ENCODE measurements around the gene CDK10.

The CDK10 gene

DNA sequence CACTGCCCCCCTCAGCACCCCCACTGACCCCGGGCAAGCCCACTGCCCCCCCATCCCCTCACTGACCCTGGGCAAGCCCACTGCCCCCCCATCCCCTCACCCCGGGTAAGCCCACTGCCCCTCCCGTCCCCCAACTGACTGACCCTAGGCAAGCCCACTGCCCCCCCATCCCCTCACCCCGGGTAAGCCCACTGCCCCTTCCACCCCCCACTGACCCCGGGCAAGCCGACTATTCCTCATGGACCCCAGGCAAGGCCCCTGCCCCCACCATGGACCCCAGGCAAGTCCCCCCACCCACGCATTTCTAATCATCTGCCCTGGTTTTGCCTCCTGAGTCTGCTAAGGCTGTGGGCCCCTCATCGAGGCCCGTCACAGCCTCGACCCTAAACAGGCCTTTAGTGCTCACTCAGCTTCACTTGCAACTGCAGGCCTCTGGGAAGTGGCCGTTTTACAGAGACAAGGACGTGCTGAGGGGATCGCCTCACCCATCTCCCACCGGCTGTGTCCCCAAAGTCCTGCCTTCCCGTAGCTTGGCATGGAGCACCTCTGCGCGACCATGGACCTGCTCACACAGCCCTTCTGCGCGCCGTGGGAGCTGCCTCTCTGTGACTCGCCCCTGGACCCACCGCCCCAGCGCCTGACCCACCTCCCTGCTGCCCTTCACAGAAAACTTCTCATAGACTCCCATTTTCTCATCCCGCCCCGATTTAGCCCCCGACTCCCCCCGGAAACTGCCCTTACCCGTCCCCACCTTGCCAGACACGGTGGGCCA lies 30.6 kb downstream of the CDK10 start:
- DNase-seq, result no peak

DNA sequence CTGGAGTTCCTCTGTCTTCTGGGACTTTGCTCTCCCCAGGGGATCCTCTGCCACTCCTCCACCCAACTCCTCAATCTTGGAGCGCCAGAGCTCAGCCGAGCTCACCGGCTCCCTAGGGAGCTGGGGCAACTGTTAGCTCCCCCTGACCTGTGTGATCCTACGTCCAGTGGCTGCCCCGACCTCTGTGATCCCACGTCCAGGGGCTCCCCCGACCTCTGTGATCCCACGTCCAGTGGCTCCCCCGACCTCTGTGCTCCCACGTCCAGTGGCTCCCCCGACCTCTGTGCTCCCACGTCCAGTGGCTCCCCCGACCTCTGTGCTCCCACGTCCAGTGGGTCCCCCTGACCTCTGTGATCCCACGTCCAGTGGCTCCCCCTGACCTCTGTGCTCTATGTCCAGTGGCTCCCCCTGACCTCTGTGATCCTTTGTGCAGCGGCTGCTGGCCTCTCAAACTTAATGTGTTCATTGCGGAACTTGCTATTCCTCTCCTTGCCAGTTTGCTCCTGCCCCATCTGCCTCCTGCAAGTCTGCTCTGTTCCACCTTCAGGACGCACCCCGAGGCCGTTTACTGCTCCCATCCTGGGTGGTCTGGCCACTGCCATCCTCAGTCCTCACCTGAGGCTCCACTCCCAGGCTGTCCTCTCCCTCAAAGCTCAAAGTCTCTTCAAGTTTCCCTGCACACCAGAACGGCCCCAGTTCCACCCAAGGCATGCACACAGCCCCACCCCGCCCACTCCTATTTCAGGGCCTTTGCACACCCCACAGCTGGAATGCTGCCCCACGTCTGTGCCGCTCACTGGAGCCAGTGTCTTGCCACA lies 31.4 kb downstream of the CDK10 start:
- DNase-seq, result no peak

DNA sequence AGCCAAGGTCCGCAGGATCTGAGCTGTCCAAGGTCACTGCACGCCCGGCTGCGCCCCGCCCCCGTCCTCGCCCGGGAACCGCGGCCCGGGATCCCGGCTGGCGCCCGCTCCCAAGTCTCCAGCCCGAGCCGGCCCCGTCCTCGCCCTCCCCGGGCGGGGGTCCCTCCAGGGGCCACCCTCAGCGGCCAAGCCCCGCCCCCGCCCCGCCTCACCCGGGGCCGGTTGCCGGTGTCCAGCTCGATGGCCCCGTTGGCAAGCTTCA lies 34.0 kb downstream of the CDK10 start:
- no peak for DNase-seq

DNA sequence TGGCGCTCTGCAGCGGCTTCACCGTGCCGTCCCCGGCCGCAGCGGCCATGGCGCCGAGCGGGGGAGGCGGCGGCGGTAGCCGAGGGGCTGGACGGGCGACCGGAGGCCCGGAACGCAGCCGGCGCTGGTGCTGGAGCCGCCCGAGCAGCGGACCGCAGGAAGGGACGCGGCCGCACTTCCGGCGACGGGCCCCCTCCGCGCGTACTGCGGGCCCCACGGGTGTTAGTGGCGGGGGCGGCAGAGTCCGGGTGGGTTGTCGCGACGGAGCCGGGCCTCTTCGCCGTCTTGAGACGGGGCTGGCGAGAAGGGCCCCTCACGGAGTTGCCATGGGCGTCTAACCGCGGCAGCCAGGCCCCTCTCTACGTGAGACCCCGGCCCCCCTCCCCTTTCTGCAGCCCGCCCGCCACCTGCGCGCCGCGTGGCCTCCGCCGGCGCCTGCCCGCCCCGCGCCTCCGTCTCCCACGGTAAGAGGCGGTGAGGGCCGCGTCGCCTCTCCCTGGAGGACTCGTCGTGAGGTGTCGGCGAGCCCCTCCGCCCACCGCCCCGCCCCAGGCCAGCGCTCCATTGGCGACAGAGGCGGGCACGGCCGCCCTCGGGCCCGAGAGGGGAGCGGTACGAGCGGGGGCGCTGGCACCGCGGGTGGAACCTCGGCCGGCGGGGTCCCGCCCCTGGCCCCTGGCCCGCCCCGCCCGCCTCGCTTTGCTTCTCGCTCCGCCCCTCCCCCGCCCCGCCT lies 34.5 kb downstream of the CDK10 start, which contains the start of the genes VPS9D1 and ZNF276:
Gene VPS9D1, minus strand, starts transcription at position 86 of the 733 bp plus-strand sequence. Its CDS starts 37 bp downstream, at position 49.
Gene ZNF276, plus strand, starts transcription at position 725 of the 733 bp plus-strand sequence. CDS start 104 bp downstream, outside the sequence.
- DNase-seq, result peak; percentile 11

DNA sequence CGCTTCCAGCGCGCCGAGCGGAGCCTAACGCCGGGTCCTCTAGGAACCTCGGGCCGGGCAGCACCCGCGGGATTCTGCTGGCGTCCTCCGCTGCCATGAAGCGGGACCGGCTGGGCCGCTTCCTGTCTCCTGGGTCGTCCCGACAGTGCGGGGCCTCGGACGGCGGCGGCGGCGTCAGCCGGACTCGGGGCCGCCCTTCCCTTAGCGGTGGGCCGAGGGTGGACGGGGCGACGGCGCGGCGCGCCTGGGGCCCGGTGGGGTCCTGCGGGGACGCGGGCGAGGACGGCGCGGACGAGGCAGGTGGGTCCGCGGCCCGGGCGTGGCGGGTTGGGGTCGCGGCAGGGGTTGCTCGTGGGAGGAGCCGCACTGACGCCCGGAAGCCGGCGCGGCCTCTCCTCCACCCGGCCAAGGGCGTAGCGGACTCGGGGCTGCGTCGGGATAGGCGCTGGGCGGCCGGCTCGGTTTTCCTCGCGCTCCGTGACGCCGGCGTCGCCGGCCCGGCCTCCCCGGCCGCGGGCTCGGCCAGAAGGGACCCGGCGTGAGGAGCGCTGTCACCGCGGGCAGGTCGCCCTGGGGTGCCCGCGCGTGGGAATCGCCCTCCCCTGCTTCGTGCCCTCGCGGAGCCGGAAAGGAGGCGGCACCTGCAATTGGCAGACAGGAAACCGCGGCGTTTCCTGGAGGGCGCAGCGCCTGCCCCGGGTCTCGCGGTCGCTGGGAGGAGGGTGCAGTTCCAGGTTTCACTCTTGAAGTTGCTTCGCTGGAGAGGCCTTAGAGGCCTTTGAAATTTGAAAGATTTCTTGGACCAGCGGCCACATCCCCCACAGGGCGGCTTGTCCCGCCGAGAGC lies 35.3 kb downstream of the CDK10 start:
- peak; percentile 70 for DNase-seq

DNA sequence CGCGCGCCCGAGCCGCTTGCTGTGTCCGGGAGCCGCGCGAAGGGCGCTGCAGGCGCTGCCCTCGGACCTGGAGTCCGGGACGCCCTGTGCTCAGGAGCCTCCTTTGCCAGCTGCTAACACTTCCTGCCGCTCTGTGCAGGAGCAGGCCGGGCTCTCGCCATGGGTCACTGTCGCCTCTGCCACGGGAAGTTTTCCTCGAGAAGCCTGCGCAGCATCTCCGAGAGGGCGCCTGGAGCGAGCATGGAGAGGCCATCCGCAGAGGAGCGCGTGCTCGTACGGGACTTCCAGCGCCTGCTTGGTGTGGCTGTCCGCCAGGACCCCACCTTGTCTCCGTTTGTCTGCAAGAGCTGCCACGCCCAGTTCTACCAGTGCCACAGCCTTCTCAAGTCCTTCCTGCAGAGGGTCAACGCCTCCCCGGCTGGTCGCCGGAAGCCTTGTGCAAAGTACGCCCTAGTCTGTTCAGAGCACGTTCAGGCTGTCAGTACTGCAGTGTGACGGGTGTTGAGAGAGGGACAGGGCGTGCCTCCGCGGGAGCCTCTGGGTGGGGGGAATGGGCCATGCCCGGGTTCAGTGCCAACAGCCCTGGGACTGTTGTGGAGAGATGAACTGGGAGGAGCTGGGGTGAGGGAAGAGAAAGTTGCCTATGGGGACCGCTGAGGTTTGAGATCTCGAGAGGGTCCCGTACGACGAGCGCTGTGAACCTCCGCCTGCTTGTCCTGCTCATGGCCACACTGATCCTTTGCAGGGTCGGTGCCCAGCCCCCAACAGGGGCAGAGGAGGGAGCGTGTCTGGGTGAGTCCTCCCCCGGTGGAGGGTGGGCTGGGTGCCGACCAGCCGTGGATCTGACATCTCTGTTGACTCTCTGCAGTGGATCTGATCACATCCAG lies 36.1 kb downstream of the CDK10 start:
- DNase-seq, result peak; percentile 86

DNA sequence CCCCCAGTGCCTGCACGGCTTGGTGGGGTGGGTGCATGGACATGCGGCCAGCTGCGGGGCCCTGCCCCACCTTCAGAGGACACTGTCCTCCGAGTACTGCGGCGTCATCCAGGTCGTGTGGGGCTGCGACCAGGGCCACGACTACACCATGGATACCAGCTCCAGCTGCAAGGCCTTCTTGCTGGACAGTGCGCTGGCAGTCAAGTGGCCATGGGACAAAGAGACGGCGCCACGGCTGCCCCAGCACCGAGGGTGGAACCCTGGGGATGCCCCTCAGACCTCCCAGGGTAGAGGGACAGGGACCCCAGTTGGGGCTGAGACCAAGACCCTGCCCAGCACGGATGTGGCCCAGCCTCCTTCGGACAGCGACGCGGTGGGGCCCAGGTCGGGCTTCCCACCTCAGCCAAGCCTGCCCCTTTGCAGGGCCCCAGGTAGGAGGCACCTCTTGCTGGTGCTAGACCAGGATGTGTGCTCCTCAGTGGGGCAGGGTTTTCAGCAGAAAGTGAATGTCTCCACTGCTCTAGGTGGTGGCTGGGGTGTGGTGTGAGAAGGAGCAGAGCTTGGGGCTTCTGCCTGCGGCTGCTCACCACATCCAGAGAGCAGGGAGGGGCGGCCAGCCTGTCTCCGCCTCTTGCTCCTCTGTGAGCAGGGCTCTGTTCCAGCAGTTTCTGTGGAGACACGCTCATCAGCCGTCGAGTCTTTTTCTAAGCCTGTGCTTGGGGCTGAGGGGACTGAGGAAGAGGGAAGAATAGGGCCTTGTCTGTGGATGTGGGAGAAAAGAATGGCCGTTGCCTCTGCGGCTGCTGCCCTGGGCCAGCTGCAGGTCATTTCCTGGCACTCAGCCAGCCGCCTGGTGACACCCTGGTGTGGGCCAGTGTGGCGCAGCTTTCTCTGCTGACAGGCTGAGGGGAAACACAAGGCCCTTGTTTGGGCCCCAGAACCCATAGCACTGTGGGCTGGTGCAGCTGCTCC lies 37.1 kb downstream of the CDK10 start:
- no peak for DNase-seq

DNA sequence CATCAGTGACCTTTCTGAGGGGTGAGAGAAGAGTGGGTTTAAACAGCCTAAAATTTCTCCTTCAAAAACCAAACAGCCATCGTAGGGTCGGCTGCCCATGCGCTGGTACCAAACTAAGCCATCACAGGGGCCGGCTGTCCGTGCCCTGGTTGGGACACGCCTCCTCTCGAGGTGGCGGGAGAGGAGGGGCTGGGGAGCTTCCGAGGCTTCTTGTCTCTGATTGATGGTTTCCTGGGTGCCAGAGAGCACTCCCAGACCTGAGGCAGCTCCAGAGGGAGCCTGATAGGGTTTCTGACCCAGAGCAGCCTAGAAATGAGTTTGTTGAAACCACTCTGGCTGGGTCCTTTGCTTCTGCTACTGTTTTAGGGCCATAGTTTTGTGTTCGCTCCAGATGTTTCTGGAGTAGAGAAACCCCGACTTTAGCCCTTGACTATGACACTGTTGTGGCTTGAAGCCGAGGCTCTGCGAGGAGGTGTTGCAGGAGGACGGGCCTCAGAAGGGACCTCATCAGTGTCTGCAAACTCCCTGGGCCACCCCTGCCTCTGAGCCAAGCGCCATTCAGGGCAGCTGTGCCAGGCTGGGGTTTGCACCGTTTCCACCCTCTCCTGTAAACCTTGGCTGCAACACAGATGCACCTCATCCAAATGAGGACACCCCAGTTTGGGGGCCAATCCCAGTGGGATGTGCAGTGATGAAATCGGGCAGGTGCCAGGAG lies 41.1 kb downstream of the CDK10 start:
- DNase-seq, result no peak

DNA sequence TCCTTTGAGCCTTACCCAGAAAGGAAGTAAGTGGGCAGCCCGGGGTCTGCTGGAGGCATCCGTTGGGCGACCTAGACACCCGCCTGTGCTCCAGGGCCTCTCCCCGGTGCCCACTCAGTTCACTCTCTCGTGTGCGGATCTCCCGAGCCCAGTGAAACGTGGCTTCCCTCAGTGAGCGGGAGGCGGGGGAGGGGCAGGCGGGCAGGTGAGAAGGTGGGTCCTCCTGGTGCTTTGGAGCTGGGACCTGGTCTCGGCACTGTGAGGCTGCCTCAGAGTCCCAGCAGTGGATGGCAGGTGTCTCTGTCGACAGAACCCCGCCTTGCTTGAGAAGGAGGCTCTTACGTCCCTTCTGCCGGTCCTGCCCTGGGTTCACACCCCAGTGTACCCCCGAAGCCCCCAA lies 42.8 kb downstream of the CDK10 start:
- DNase-seq, result no peak

DNA sequence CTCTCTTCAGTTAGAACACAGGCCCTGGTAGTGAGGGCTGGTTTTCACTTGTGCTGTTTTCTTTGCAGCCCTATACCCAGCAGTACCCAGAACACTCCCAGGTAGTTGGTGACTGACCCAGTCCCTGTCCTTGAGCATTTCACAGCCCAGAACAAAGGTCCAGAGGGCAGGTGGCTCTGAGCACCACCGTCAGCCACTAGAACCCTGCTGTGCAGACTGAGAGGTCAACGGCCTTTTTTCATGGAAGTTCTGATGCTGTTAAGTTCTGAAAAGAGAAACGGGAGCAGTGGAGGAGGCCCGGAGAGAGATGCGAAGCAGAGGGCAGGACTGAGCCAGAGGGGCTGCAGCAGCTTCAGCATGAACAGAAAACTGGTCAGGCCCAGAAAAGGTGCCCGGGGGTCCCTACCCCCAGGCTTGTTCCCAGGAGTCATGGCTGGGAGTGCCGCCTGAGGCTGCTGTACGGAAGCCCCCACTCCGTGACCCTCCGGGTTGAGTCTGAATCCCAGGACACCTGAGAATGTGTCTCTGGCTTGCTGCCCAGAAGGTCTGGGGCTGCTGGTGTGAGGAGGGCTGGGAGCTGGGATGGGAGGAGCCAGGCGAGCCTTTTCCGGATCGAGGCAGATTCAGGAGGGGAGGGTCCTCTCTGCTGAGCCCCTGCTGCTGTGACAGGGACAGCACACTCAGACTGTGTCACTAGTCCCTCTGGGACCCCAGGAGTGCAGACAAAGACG lies 43.5 kb downstream of the CDK10 start:
- DNase-seq, result no peak

DNA sequence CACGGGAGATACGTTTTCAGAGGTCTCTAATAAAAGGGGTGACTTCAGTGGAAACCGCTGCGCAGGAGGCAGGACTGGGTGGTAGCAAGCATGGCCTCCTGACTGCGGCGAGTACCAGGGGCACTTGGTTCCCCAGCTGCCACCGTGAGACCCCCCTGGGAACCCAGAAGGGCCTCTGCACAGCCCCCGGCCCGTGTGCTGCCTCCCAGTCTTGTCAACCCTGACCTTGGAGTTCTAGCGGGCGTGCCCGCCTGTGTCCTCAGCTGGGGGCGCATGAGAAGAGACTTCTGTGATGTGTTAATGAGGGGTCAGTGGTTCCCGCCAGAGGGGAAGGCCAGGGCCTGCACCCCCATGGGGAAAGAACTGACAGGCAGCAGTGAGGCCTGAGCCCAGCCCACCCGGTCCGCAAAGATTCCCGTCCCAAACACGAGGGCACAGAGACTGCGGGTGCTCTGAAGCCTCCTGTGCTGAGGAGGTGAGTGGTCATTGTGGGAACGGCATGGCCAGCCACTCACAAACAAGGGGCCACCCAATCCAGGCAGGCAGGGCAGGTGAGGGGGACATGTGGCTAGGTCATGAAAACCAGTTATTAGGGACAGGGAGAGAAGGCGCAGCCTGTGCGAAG lies 44.2 kb downstream of the CDK10 start:
- no peak for DNase-seq

DNA sequence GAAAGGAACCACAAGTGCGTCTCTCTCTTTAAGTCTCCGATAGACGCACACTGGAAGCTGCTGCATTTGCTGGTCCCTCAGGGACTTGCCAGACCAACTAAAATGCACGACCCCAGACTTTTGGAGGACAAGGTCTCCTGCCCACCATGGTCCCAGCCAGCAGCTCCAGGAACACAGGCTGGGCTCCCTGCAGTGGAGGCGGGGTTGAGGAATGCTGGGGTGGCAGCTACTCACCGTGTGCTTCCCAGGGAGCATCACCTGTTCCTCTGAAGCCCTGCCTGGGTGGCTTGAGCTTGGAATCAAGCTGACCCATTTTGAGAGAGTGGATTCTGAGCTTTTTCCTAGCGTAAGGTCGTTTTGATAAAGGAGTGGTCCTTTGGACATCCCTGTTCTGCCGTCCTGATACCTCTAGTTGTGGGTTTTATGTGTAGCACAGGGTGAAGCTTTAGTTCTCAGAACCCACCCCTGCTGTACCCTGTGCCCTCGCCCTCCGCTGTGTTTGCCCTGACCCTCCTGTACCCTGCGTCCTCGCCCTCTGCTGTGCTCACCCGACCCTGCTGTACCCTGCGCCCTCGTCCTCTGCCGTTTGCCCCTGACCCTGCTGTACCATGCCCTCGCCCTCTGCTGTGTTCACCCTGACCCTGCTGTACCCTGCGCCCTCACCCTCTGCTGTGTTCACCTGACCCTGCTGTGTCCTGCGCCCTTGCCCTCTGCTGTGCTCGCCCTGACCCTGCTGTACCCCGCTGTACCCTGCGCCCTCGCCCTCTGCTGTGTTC lies 45.8 kb downstream of the CDK10 start:
- no peak for DNase-seq

DNA sequence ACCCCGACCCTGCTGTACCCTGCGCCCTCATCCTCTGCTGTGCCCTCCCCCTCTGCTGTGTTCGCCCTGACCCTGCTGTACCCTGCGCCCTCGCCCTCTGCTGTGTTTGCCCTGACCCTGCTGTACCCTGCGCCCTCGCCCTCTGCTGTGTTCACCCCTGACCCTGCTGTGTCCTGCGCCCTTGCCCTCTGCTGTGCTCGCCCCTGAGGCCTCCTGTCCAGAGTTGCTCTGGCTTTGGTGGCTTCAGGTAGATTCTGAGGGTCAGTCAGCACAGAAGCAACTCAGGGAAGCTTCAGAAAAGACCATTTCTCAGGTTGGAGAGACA lies 46.4 kb downstream of the CDK10 start:
- DNase-seq, result no peak

DNA sequence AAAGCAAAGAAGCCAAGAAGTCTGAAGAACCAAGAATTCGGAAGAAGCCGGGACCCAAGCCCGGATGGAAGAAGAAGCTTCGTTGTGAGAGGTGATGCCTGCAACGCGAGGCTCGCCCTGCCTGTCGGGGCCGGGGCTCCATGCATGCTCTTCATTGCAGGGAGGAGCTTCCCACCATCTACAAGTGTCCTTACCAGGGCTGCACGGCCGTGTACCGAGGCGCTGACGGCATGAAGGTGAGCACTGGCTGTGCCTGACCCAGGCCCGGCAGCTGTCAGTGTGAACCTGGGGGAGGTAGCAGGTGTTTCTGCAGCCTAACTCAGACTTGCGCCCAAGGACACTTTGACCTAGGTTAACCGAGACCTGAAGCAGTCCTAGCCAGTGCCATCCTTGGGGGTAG lies 46.8 kb downstream of the CDK10 start:
- DNase-seq, result no peak

DNA sequence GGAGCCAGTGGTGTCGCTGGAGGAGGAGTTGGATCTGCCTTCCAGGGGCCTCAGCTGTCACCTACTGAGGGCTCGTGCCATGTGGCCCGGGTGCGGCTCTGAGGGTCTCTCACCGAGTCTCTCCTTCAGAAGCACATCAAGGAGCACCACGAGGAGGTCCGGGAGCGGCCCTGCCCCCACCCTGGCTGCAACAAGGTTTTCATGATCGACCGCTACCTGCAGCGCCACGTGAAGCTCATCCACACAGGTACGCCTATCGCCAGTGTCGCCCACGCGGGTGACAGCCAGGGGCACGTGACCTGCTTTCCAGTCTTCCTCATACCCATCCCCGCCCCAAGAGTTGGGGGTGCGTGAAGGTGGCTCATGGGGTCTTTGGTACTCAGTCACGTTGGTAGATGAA lies 47.3 kb downstream of the CDK10 start:
- DNase-seq, result no peak

DNA sequence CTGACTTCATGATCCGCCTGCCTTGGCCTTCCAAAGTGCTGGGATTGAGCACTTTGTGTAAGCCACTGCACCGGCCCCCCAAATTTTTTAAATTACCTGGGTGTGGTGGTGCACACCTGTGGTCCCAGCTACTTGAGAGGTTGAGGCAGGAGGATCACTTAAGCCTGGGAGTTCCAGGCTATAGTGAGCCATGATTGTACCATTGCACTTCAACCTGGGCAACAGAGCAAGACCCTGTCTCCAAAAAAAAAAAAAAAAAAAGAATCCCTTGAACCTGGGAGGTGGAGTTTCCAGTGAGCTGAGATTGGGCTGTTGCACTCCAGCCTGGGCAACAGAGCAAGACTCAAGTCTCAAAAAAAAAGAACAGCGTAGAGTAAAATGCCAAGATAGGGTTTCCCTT lies 50.1 kb downstream of the CDK10 start:
- no peak for DNase-seq

DNA sequence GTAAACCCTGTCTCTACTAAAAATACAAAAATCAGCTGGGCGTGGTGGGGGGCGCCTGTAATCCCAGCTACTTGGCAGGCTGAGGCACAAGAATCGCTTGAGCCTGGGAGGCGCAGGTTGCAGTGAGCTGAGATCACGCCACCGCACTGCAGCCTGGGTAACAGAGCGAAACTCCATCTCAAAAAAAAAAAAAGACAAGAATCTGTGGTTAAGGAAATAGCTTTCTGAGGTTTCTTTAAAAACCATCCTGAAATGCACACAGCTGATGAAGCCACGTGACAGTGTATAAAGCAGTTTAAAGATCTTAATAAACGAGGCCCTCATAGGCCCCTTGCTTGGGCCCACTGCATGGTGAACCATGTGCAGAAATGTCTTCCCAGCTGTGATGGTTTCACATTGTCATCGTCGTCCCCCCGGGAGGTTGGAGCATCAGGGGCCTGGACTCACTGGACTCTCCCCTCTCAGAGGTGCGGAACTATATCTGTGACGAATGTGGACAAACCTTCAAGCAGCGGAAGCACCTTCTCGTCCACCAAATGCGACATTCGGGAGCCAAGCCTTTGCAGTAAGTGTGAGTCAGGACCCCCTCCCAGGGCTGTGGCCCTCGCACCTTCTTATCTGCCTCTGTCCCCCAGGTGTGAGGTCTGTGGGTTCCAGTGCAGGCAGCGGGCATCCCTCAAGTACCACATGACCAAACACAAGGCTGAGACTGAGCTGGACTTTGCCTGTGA lies 51.0 kb downstream of the CDK10 start:
- no peak for DNase-seq

All from GF-D8 (cell line).